Activated T-helper 1 cell treated with anti-CD3 and anti-CD28 coated beads, Interleukin-12 subunit alpha, Interleukin-12 subunit beta, Interleukin-2, Interleukin-4 antibody, amounts not matched to agents 30 ng/mL and 10 ng/mL and 1 ng/mL, durations not matched to agents 14 hours and 24 hours and 36 hours (primary cell): ENCODE results near the gene CACNA1C. TPM values are rescaled to one million over a fixed set of nuclear protein-coding genes. Genes with fewer than 3 reads are reported as not detected.

Experiments
- DNase-seq: peaks from one replicate; pipeline ENCODE4 v3.0.0; 2021; ENCODE audit warnings: low spot score
- H3K27ac Mint-ChIP-seq: one replicate; pipeline ENCODE4 v1.8.0; 2021; ENCODE audit warnings: mild to moderate bottlenecking, mixed read lengths
- H3K27me3 Mint-ChIP-seq: one replicate; pipeline ENCODE4 v1.8.0; 2022; ENCODE audit warnings: mild to moderate bottlenecking, moderate library complexity, mixed read lengths; ENCODE audit not compliant: insufficient read depth
- H3K36me3 Mint-ChIP-seq: one replicate; pipeline ENCODE4 v1.8.0; 2021; ENCODE audit warnings: low read depth, mixed read lengths
- H3K4me1 Mint-ChIP-seq: one replicate; pipeline ENCODE4 v1.8.0; 2021; ENCODE audit warnings: low read depth, mixed read lengths
- H3K4me3 Mint-ChIP-seq: one replicate; pipeline ENCODE4 v1.8.0; 2021; ENCODE audit warnings: mild to moderate bottlenecking, moderate library complexity, mixed read lengths
- H3K9me3 Mint-ChIP-seq: one replicate; pipeline ENCODE4 v1.8.0; 2021; ENCODE audit warnings: mixed read lengths
- intact Hi-C: fragments of 100-400 bp; cut with micrococcal nuclease; formaldehyde crosslinking; loops from one replicate; pipeline ENCODE4 v1.15.1; 2024
- total RNA-seq: library from RNA; stranded (reverse); gene quantifications from 2 replicates; pipeline ENCODE4 v1.2.3, GENCODE V29; 2022

The CACNA1C gene
- total RNA-seq, 1 donor from 2014 or later = 0.18 TPM

DNA sequence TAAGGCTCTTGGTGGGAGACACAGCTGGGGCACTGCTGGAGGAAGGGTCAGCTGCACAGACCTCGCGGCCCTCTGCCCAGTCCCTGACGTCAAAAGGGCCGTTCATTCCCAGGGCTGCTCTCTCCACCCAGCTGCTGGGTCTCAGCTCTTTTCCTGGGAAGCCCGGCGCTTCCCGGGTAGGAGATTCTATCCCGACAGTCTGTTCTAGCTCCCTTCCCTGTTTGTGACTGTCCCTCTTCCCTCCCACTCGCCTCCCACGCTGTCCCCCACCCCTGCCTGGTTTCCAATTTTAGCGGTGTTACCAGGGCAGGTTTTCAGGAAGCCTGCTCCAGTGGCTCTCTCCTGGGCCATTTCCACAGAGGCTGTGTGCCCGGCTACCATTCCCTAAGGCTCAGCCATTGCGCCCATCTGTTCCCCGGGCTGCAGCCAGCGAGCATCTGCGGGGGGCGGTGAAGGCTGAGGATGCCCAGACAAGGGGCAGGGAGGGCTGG, 186.6 kb downstream of the CACNA1C start:
- H3K9me3 Mint-ChIP-seq = no peaks in the 10 kb centered on the region
- no peak overlapping the region for H3K4me3 Mint-ChIP-seq
- H3K4me1 Mint-ChIP-seq = no peaks in the 10 kb centered on the region
- H3K36me3 Mint-ChIP-seq = no peaks in the 10 kb centered on the region
- no peak for DNase-seq
- no peak overlapping the region for H3K27ac Mint-ChIP-seq
- intact Hi-C loops = no loop called here
- H3K27me3 Mint-ChIP-seq = no peaks in the 10 kb centered on the region

DNA sequence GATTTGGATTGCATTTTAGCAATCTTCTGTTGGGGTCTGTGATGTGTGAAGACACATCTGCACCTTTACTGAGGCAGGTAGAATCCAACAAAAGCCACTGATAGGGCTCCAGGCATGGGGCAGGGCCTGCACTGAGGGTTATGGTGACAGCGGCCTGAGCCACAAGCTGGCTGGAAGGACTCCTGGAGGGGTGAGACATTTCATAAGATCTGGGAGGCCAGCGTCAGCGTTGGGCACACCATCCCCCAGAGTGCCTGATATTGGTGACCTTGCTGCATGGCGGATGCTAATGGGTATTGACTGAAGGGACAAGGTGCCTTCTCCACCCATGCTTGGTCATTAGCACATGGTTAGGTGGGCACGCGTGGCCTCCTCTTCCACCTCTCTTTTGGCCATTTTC, 187.6 kb downstream of the CACNA1C start:
- H3K27me3 Mint-ChIP-seq = no peaks in the 10 kb centered on the region
- no peak overlapping the region for H3K27ac Mint-ChIP-seq
- no peaks in the 10 kb centered on the region for H3K9me3 Mint-ChIP-seq
- H3K4me3 Mint-ChIP-seq = no peak overlapping the region
- no peak for DNase-seq
- H3K4me1 Mint-ChIP-seq = no peaks in the 10 kb centered on the region
- H3K36me3 Mint-ChIP-seq = no peaks in the 10 kb centered on the region
- intact Hi-C loops = no loop called here

DNA sequence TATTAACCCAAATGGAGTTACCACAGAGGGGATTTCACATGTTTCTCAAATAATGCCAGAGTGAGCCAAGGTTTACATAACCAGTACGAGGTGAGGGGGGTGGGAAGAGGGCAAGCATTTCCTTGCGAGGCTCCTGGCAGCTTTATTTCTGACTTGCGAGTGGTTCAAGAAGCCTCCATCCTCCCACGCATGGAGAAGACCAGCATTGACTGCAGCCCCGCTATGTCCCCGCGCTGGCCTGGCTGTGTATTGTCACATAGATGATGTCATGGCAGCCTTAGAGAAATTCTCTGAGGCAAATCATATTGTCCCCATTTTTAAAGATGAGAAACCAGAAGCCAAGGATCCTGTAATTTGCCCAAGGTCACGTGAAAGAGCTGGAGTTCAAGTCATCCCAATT, 188.2 kb downstream of the CACNA1C start:
- Mint-ChIP-seq H3K4me3 (no peak overlapping the region), H3K4me1 (no peaks in the 10 kb centered on the region), H3K9me3 (no peaks in the 10 kb centered on the region), H3K27ac (no peak overlapping the region), H3K36me3 (no peaks in the 10 kb centered on the region), H3K27me3 (no peaks in the 10 kb centered on the region)
- intact Hi-C loops = no loop called here
- DNase-seq = no peak

DNA sequence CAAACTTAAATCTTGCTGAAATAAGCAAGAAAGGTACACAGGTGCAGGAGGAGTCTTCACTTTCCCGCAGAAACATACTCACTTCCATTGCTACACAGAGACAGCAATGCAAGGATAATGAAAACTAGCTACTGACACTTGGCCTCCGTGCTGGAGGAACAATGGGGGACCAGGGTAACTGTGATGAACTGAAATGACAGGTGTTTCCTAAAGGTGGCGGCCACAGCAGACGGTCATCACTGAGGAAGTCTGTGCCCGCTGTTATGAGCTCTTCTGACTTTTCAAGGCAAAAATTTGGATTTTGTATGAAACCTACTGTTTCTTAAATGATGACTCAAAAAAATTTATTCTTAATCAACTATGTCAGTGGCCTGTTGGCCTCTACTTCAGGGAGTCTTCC, 189.4 kb downstream of the CACNA1C start:
- H3K4me1 Mint-ChIP-seq = no peaks in the 10 kb centered on the region
- H3K27ac Mint-ChIP-seq = no peak overlapping the region
- no peaks in the 10 kb centered on the region for H3K36me3 Mint-ChIP-seq
- H3K27me3 Mint-ChIP-seq = no peaks in the 10 kb centered on the region
- DNase-seq = no peak
- no peak overlapping the region for H3K4me3 Mint-ChIP-seq
- intact Hi-C loops = no loop called here
- H3K9me3 Mint-ChIP-seq = no peaks in the 10 kb centered on the region

DNA sequence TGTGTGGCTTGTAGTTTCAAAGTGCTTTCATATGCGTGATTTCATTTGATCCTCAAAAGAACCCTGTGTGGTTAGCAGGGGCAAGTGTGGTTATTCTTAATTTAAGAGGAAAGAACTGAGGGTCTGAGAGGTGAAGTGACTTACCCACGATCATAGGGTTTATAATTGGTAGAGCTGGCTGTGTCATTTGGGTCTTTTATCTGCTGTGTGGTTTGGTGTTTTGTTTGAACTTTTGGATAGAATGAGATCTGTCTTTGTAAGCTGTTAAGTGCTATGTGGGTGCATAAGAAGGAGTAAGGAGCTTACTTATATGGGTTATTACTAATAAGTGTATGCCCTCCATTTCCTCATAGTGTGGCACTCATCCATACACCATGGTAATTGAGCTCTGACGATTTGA, 190.0 kb downstream of the CACNA1C start:
- no peaks in the 10 kb centered on the region for H3K4me1 Mint-ChIP-seq
- H3K4me3 Mint-ChIP-seq = no peak overlapping the region
- intact Hi-C loops = no loop called here
- no peaks in the 10 kb centered on the region for H3K27me3 Mint-ChIP-seq
- H3K36me3 Mint-ChIP-seq = no peaks in the 10 kb centered on the region
- H3K9me3 Mint-ChIP-seq = no peaks in the 10 kb centered on the region
- no peak for DNase-seq
- no peak overlapping the region for H3K27ac Mint-ChIP-seq

DNA sequence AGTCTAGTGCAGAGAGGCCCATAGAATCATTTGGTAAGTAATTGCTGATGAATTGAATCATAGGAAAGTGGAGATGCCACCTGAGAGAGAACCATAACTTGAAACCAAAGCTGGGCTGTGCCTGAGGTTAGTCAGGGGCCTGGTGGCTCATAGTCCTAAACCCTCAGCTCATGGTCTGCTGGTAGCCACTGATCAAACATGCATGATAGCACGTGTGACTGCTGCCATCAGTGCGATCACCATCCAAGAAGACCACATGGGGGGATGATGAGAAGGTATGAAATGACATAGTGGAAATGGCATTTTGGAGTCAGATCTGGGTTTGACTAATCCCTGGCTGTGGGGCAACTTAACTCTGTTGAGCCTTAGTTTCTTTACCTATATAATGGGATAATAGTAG, 190.5 kb downstream of the CACNA1C start:
- Mint-ChIP-seq H3K27ac (no peak overlapping the region), H3K36me3 (no peaks in the 10 kb centered on the region), H3K9me3 (no peaks in the 10 kb centered on the region), H3K4me3 (no peak overlapping the region), H3K27me3 (no peaks in the 10 kb centered on the region), H3K4me1 (no peaks in the 10 kb centered on the region)
- intact Hi-C loops = no loop called here
- DNase-seq = no peak

DNA sequence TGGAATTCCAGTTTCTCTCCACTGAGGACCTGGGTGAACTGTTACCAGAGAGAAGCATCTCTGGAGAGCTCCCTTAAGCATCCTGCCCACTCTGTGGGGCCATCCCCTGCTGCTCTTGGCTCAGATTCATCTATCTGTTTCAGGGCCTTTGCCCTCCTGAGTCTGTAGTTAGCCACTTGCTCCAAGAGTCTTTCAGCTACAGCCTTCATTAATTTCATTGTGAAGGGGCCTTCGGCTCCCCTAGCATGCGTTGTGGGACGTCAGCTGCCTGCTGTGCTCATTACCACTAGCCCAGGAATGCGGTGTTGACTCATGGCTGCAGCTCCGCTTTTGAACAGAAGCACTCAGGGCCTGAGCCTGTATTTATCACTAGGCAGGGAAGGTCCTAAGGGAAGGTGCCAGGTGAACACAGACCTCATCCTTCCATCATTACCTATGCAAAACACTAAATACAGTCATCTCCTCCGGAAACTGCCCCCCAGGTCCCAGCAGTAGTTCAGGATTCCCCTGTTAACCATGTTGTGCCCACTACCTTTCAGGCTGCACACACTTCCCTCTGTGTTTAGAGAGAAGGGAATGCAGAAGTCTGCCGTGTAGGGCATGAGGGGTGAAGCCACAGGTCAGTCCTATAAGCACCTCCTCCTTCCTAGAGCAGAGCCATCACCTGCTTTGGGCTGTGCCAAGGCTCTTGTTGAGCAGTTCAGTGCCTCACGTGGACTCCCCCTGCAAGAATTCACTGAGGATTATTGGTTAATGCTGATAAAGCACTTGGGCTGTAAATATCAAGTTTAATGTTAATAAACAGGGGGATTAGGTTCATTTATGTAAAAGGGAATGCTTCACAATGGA, 191.4 kb downstream of the CACNA1C start:
- Mint-ChIP-seq H3K27me3 (no peaks in the 10 kb centered on the region), H3K27ac (no peak overlapping the region), H3K4me3 (no peak overlapping the region), H3K36me3 (no peaks in the 10 kb centered on the region), H3K9me3 (no peaks in the 10 kb centered on the region), H3K4me1 (no peaks in the 10 kb centered on the region)
- intact Hi-C loops = no loop called here
- no peak for DNase-seq

DNA sequence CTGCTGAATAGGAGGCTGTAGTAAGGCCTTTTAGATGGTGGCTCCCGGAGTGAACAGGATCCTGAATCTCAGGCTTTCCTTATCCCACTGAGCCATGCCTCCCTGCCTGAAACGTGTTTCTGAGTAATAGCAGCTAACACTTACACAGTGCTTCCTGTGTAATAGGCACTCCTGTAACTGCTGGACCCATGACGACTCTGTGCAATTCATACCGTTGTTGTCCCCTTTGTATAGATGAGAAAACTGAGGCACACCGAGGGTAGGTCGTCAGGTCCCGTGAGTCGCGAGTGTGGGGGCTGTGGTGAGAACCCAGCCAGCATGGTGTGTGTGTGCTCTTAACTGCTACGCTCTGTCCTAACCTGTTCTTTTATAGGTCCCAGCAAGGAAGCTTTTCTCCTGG, 193.6 kb downstream of the CACNA1C start:
- H3K9me3 Mint-ChIP-seq = no peaks in the 10 kb centered on the region
- H3K27ac Mint-ChIP-seq = no peak overlapping the region
- H3K4me1 Mint-ChIP-seq = no peaks in the 10 kb centered on the region
- H3K36me3 Mint-ChIP-seq = no peaks in the 10 kb centered on the region
- intact Hi-C loops = no loop called here
- H3K27me3 Mint-ChIP-seq = no peaks in the 10 kb centered on the region
- no peak for DNase-seq
- H3K4me3 Mint-ChIP-seq = no peak overlapping the region

DNA sequence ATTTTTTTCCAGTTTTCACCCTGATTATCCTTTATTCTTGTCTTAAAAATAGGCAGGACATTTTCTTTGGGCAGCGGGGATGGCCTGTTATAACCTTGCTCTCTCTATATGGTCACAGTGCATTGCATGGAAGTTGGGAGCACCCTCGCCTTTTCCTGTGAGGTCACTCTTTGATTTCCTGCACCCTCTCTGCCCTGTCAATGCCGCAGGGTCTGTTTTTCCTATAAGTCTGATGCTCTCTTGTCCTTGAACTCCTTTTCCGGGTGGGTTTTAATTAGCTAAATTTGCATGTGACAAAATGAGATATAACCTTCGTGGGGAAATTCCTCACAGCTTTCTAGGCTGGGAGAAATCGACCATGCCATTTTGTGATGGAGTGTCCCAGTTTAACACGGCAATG, 194.3 kb downstream of the CACNA1C start:
- DNase-seq = no peak
- no peak overlapping the region for H3K27ac Mint-ChIP-seq
- H3K9me3 Mint-ChIP-seq = no peaks in the 10 kb centered on the region
- intact Hi-C loops = no loop called here
- no peaks in the 10 kb centered on the region for H3K4me1 Mint-ChIP-seq
- H3K36me3 Mint-ChIP-seq = no peaks in the 10 kb centered on the region
- H3K4me3 Mint-ChIP-seq = no peak overlapping the region
- H3K27me3 Mint-ChIP-seq = peaks cover 1% of the 10 kb centered on the region

DNA sequence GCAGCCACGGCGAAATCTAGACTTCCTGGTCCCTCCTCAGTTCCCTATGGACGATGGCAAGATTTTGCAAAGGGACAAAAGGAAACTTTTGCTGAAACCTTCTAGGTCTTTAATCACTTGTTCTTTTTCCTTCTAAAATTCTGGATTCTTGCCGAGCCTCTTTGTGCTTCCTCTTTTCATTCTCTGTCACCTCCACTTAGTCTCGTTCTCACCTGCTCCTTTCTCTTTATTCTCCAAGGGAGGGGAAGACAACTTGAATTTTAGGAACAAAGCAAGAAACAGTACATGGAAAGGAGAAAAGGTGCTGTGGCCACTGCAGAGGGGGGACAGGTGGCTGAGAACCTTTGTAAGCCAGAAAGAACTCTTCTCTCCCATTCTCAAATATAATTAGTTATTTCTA, 194.8 kb downstream of the CACNA1C start:
- H3K4me1 Mint-ChIP-seq = no peaks in the 10 kb centered on the region
- no peak overlapping the region for H3K4me3 Mint-ChIP-seq
- intact Hi-C loops = no loop called here
- no peak overlapping the region for H3K27ac Mint-ChIP-seq
- H3K36me3 Mint-ChIP-seq = no peaks in the 10 kb centered on the region
- no peak for DNase-seq
- H3K27me3 Mint-ChIP-seq = peaks cover 1% of the 10 kb centered on the region
- no peaks in the 10 kb centered on the region for H3K9me3 Mint-ChIP-seq

DNA sequence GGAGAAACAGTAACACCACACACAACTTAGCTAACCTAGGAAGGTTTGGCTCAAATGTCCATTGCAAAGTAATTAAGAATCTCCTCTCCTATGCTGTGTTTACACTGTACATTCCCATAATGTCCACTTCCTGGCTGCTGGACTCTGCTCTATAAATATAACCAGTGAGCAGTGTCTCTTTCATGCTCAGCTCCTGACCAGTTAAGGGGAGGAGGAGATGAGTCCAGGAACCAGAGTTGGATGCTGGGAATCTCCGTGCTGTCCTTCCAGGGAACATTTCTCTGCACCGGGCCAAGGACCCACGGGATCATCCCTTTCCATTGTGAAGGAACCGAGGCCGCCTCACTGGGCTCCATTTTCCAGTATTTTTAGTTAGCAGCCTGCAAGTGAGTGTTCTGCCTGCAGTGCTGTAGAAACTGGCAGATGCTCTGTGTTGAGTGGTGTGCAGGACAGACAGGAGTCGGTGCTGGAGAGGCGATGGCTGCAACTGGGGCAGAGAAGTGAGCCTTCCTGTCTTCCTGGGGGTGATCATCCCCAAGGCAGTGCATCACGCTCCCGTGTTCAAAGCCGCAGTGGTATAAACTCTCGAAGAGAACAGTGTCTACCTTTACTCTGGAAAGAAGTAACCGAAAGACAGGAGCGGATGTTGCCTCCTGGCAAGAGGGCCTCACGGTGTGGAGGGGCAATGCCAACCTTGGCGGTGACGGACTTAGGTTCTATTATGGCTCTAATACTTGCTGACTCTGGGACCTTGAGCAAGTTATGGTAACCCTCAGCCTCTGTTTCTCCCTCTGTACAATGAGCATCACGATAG, 195.5 kb downstream of the CACNA1C start:
- Mint-ChIP-seq H3K9me3 (no peaks in the 10 kb centered on the region), H3K27ac (no peak overlapping the region), H3K4me3 (no peak overlapping the region), H3K36me3 (no peaks in the 10 kb centered on the region), H3K4me1 (no peaks in the 10 kb centered on the region), H3K27me3 (peaks cover 1% of the 10 kb centered on the region)
- intact Hi-C loops = no loop called here
- no peak for DNase-seq

DNA sequence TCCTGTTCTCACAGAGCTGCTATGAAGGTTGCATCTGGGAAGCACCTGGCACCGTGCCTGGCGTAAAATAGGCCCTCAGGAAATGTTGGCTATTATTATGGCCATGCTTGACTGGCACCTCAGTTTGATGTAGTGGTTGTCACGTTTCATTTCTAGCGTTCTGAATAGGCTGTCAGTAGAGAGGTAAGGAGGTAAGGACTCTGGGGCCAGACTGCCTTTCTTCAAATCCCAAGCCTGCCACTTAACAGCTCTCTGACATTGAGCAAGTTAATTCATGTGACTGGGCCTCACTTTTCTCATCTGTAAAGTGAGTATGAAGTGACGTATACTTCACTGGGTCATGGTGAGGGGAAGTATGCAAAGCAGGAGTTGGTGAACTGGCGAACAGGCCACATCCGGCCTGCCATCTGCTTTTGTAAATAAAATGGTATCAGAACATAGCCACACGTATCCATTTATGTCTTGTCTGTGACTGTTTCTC, 196.2 kb downstream of the CACNA1C start:
- no peaks in the 10 kb centered on the region for H3K9me3 Mint-ChIP-seq
- H3K27me3 Mint-ChIP-seq = peaks cover 1% of the 10 kb centered on the region
- no peaks in the 10 kb centered on the region for H3K4me1 Mint-ChIP-seq

DNA sequence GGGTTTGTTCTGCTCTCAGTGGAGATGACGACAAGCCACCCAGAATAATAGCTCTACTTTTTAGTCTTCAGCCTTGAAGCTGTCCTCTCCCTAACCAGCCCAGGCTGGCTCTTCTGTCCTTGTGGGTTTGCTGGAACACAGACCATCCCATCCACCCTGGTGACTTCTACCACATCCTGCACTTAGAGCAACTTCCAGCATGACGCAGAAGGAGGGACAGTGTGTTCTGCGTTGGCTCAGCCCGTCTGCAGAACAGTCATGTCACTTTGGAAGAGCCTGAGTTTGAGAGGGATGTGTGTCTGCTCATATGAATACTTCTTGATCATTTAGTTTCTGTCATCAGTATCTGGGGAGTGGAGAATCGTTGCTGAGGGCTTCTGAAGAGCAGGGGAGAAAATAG, 198.0 kb downstream of the CACNA1C start:
- peaks cover 1% of the 10 kb centered on the region for H3K27me3 Mint-ChIP-seq
- DNase-seq = no peak
- H3K4me3 Mint-ChIP-seq = no peak overlapping the region
- no peaks in the 10 kb centered on the region for H3K4me1 Mint-ChIP-seq
- H3K36me3 Mint-ChIP-seq = no peaks in the 10 kb centered on the region
- H3K9me3 Mint-ChIP-seq = peaks cover 10% of the 10 kb centered on the region
- intact Hi-C loops = no loop called here
- no peak overlapping the region for H3K27ac Mint-ChIP-seq

More for the DNA sequence above, 196.2 kb downstream of the CACNA1C start:
- intact Hi-C loops = no loop called here
- Mint-ChIP-seq H3K36me3 (no peaks in the 10 kb centered on the region), H3K4me3 (no peak overlapping the region), H3K27ac (no peak overlapping the region)
- no peak for DNase-seq
